IPS DF 4.7 (cell line): ENCODE results near the gene NRBP1.
"Not testable (repeated sequence)": the region's sequence is repeated elsewhere in the genome, so short reads cannot be mapped to it uniquely, and the experiment has no call there.

Source experiments
- DNase-seq: peaks from one replicate; pipeline ENCODE4 v3.0.0-alpha.2; 2013; ENCODE audit warnings: low spot score; ENCODE audit errors: extremely low read depth

NRBP1 gene

DNA sequence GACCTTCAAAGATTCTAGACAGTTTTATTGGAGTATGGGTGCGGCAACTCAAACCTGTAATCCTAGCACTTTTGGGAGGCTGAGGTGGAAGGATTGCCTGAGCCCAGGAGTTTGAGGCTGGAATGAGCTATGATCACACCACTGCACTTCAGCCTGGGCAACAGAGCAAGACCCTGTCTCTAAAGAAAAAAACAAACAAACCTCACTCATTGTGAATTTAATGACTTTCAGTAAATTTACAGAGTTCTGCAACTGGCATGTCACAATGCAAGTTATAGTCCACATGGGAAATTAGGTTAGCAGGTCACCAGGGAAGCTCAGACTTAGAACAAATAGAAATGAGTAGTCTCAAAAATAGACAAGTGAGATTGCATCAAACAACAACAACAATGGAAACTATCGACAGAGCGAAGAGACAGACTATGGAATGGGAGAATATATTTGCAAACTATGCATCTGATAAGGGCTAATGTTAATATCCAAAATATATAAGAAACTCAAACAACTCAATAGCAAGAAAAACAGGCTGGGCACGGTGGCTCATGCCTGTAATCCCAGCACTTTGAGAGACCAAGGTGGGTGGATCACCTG lies 6.7 kb upstream of the NRBP1 start:
- no peak for DNase-seq

DNA sequence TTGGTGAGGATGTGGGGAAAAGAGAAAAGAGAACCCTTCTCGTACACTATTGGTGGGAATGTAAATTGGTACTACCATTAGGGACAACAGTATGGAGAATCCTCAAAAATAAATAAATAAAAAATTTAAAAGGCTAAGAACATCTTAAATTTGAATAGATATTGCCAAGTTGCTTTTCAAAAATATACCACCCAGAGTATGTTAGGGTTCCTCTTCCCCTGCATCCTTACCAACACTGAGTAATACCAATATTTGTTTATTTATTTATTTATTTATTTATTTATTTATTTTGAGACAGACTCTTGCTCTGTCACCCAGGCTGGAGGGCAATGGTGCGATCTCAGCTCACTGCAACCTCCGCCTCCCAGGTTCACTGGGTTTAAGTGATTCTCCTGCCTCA lies 5.5 kb upstream of the NRBP1 start:
- DNase-seq: no peak

- not testable (repeated sequence) for DNase-seq
Observed at GRCh38 chr2:27425039-27425438, 3.4 kb upstream of the NRBP1 start.

- no peak for DNase-seq
Observed at GRCh38 chr2:27427863-27428212, 593 bp upstream of the NRBP1 start.

DNA sequence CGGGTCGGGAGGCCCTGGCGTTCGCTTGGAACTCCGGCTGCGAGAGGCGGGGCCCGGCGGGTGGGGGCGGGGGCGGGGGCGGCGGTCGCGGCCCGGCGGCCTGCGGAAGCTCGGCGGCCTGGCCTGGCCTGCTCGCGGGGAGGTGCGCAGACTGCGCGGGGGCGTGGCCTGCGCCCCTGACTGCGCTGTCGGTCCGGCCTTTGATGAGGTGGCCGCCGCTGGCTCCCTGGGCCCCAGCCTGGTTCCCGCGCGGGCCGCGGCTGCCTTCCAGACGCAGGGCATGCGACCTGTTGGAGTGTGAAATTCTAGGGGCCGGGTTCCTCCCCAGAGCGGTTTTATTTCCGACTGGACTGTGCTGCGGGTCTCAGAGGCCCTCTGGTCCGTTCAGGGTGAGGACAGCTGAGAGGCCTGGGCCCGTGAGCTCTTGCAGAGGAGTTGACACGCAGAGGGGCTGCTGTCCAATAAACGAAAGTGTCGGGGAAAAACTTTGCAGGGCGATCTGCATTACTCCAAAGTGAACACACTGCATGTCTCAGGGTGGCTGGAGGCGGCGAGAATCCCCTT lies 629 bp downstream of the NRBP1 start:
- no peak for DNase-seq

DNA sequence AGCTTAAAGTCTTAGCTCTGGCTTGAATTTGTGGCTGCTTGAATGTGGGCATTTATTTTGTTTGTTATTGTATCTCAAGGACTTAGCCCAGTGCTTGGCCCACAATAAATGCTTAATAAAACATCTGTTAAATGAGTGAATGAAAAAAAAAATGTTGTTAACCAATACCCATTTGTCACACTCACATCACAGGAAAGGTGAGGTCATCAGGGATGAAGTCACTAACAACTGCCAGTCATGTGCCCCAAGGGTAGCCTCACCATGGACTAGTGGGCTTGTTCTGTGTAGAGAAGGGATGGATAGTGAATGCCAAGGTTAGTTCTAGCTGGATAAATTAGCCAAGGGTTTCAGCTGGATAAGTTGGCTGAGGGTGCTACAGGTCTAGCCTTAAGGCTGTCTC lies 3.0 kb downstream of the NRBP1 start:
- DNase-seq: no peak

DNA sequence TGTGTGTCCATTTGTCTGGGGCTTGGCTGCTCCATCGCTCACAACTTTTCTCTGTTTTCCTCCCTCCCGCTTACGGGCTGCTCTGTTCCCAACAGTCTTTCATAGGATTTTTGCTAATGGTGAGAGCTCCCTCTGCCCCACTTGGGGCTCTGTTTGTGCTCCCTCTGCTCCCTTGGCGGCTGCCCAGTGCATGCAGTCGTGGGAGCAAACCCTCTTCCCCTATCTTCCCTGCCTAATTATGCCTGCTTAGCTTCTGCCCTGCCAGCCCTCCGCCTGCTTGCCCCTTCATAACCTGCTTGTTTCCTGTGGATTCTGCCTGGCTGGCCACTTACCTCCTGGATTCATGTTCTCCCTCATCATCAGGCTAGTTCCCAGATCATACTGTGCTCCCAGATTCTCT lies 7.2 kb downstream of the NRBP1 start:
- DNase-seq: no peak

- DNase-seq: no peak
Observed at GRCh38 chr2:27441226-27441926, 12.9 kb downstream of the NRBP1 start.

- no peak for DNase-seq
Observed at GRCh38 chr2:27441958-27442919, 13.8 kb downstream of the NRBP1 start, which contains the start of gene KRTCAP3. Gene KRTCAP3 (plus strand): TSS chr2:27442381. CDS start chr2:27442413, 32 bp downstream.

DNA sequence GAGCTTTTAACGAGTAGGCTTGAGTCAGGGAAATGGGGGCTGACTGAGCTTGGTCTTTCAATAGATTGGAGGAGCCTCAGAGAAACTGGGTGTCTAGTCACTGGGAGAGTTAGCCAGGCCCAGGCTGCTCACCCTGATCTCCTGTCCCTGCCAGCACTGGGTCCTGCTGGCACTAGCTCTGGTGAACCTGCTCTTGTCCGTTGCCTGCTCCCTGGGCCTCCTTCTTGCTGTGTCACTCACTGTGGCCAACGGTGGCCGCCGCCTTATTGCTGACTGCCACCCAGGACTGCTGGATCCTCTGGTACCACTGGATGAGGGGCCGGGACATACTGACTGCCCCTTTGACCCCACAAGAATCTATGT lies 14.5 kb downstream of the NRBP1 start:
- DNase-seq: no peak

DNA sequence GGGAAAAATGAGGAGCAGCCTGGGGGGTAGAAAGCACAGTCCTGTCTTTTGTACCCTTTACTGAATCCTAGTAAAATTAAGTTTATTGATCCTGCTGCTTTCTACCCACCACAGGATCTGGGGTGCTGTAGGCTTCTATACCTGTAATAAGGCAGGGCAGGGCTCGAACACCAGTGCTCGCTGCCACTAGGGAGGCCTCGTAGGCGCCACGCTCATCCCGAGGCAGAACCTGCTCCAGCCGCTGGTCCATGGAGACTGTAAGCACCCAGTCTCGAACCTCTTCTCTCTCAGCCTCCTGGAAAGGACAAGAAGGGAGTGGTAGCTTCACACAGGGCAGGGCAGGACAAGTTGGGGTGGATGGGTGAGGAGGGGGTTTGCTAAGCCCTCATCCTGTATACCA lies 16.7 kb downstream of the NRBP1 start:
- DNase-seq: no peak

DNA sequence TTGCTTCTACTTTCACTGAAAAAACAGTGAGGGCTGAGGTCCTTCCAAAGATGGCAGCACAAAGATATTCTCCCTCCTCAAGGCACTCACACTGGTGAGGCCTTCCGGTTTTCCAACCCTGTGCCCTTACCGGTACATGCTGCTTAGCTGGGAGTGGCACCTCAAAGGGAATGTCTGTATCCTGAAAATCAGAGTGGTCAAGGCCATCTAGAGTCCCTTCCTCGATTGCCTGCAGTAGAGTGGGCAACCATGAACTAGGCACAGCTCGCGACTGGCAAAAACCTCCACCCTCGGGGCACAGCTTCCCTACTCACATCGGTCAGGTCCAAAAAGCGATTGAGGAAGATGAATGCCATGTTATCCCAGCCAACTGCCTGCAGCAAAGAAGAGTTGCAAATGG lies 17.2 kb downstream of the NRBP1 start:
- no peak for DNase-seq

- no peak for DNase-seq
Observed at GRCh38 chr2:27446057-27446456, 17.6 kb downstream of the NRBP1 start.

GRCh38 chr2:27448381-27448780 lies 19.9 kb downstream of the NRBP1 start:
- no peak for DNase-seq

DNA sequence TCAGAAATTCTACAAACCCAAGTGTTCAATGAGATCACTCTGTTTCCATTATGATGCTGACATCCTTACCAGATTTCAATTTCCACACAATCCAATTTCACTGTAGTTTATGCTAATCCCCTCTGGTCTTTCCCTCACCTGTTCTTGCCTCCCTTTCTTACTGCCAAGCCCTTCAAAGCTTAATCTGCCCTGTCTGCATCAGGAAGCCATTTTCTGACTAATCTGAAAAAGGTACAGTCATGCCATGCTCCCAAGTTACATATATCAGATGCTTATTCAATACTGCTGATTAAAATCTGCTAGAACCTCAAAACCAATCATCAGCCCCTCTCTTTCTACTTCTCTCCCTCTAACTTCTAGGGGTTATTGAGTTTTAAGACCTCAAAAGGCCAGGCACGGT lies 22.7 kb downstream of the NRBP1 start:
- DNase-seq: no peak

DNA sequence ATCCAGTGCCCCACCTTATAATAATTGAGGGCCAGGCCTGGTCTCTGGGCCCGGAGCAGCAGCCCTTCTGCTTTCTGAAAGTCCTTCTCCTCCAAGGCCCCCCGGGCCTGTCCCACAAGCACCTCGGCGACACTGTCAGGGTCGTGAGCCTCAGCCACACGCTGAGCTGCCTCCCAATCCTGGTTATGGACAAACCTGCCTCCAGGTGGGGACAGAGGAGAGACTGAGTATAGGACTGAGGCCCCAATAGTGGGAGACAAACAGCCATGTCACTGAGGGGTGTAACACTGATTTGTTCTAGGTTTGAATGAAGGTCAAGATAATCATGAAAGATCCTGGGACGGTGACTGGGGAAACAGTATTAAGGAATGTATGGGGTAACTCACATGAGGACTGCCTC lies 25.5 kb downstream of the NRBP1 start:
- DNase-seq: no peak

DNA sequence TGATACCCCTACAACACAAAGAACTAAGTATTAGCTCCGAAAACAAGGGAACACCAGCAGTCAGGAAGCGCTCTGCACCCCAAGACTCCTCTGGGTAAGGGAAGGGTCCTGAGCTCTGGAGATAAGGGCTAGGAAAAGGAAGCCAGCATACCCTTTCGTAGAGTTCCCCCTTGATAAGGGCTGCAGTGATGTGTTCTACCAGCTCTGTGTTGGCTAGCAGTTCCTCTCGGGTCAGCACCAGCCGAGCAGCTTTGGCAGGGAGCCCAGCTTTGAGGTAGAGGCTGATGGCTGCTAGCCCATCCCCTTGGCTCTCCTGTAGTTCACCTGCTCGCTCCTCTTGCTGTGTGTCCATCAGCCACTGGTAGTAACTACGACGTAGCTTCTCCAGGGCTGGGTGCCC lies 32.7 kb downstream of the NRBP1 start:
- DNase-seq: no peak

- DNase-seq: no peak
Observed at GRCh38 chr2:27464443-27464842, 36.0 kb downstream of the NRBP1 start.

DNA sequence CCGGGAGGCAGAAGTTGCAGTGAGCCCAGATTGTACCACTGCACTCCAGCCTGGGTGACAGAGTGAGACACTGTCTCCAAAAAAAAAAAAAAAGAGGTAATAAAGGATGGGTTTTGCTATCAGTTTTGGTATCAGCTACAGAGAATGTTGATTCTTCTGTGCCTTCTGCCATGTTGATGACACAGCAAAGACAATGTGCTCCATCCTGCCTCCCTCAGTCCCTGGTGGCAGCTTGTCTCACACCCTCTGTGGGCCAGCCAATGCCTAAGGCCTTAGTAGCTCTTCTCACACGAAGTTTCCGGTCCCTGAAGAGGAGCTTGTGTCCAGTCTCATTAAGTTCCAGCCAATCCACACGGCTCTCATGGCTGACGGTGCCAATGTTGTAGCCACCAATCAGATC lies 43.5 kb downstream of the NRBP1 start:
- DNase-seq: no peak

- DNase-seq: no peak
Observed at GRCh38 chr2:27485496-27485895, 57.1 kb downstream of the NRBP1 start.

- no peak for DNase-seq
Observed at GRCh38 chr2:27489118-27489497, 60.7 kb downstream of the NRBP1 start.
